ENCODE measurements around the gene SSBP2. TPM values are rescaled to one million over a fixed set of nuclear protein-coding genes. Genes with fewer than 3 reads are reported as not detected.

The SSBP2 gene
- total and polyA plus RNA-seq, 2 of the 8 experiments (the other 6 are each of a cell fraction or from before 2014, with no cell fraction given): 21.5 to 36.2 TPM

- TF ChIP-seq, protein P1, sequence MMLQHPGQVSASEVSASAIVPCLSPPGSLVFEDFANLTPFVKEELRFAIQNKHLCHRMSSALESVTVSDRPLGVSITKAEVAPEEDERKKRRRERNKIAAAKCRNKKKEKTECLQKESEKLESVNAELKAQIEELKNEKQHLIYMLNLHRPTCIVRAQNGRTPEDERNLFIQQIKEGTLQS (IDR thresholded peaks at IDR 0.05; ENCODE audit: insufficient read depth, low read depth, low read length): no peak
- TF ChIP-seq HDAC2 (IDR thresholded peaks at IDR 0.05; ENCODE audit: borderline replicate concordance in 1 of 2, low read depth in 2 of 2, low read length in 2 of 2): no peak
- no peak for TF ChIP-seq EP300 (IDR thresholded peaks at IDR 0.05; ENCODE audit: borderline replicate concordance in 1 of 2, low read depth in 2 of 2, low read length in 2 of 2)
- TF ChIP-seq CHD7 (IDR thresholded peaks at IDR 0.05; ENCODE audit: insufficient replicate concordance, low read length): no peak
- TF ChIP-seq MAFK (IDR thresholded peaks at IDR 0.05; ENCODE audit: low read depth, low read length): no peak
- TF ChIP-seq TCF12 (IDR thresholded peaks at IDR 0.05; ENCODE audit: low read depth, low read length): no peak
These were observed 39.4 kb upstream of the SSBP2 start (continued) for GRCh38 chr5:81790336-81790735.
